GM23338 (cell line): ENCODE results near the gene ATP5IF1. TPM values are rescaled to one million over a fixed set of nuclear protein-coding genes. Genes with fewer than 3 reads are reported as not detected.

ENCODE experiments used
- ATAC-seq: fragments of 200-7000 bp; cut with Tn5 transposase; 3 replicates; pipeline ENCODE4 v1.9.1; 2020
- DNase-seq: peaks from one replicate; pipeline ENCODE4 v3.0.0-alpha.2; 2015; ENCODE audit warnings: low spot score
- H2AFZ ChIP-seq: fragments of 200-600 bp; sonication (generic); 2 replicates; pipeline ENCODE4 v1.8.0; 2016; ENCODE audit warnings: antibody characterized with exemption, mild to moderate bottlenecking, moderate library complexity
- H3F3A ChIP-seq: fragments of 200-600 bp; sonication (generic); replicated peaks from 2 replicates; pipeline ENCODE4 v1.8.0; 2017; ENCODE audit warnings: antibody characterized with exemption, mixed run types, low read depth
- H3K27ac ChIP-seq: fragments of 200-600 bp; sonication (generic); 2 replicates; pipeline ENCODE4 v1.6.1; 2016; ENCODE audit warnings: low read depth
- H3K27me3 ChIP-seq: fragments of 200-600 bp; sonication (generic); 2 replicates; pipeline ENCODE4 v1.8.0; 2016; ENCODE audit warnings: mild to moderate bottlenecking, mixed run types, moderate library complexity; ENCODE audit not compliant: insufficient read depth
- H3K36me3 ChIP-seq: fragments of 200-600 bp; sonication (generic); 2 replicates; pipeline ENCODE4 v1.8.0; 2016; ENCODE audit warnings: mild to moderate bottlenecking; ENCODE audit not compliant: insufficient read depth
- H3K4me1 ChIP-seq: fragments of 200-600 bp; sonication (generic); 2 replicates; pipeline ENCODE4 v1.8.0; 2016; ENCODE audit warnings: mild to moderate bottlenecking, moderate library complexity; ENCODE audit not compliant: insufficient read depth
- H3K4me2 ChIP-seq: fragments of 200-600 bp; sonication (generic); 2 replicates; pipeline ENCODE4 v1.7.1; 2017; ENCODE audit warnings: mixed run types
- H3K4me3 ChIP-seq: fragments of 200-600 bp; sonication (generic); 2 replicates; pipeline ENCODE4 v1.6.1; 2016; ENCODE audit warnings: mixed run types
- H3K79me2 ChIP-seq: fragments of 200-600 bp; sonication (generic); replicated peaks from 2 replicates; pipeline ENCODE4 v1.8.0; 2017; ENCODE audit warnings: mild to moderate bottlenecking; ENCODE audit not compliant: insufficient read depth
- H3K9me2 ChIP-seq: fragments of 200-600 bp; sonication (generic); 2 replicates; pipeline ENCODE4 v1.8.0; 2017; ENCODE audit not compliant: insufficient read depth
- H4K20me1 ChIP-seq: fragments of 200-600 bp; sonication (generic); replicated peaks from 2 replicates; pipeline ENCODE4 v1.8.0; 2017; ENCODE audit warnings: mild to moderate bottlenecking; ENCODE audit not compliant: insufficient read depth
- H3K27ac Mint-ChIP-seq: 2 replicates; pipeline ENCODE4 v1.8.0; 2020; ENCODE audit warnings: inconsistent platforms, mild to moderate bottlenecking, moderate library complexity, mixed read lengths
- H3K27me3 Mint-ChIP-seq: 3 replicates; pipeline ENCODE4 v1.8.0; 2022; ENCODE audit warnings: low read depth, mild to moderate bottlenecking, moderate library complexity, mixed read lengths, inconsistent platforms; ENCODE audit not compliant: insufficient read depth, poor library complexity
- H3K36me3 Mint-ChIP-seq: 3 replicates; pipeline ENCODE4 v1.8.0; 2021; ENCODE audit warnings: low read depth, mild to moderate bottlenecking, inconsistent platforms, moderate library complexity, mixed read lengths
- H3K4me1 Mint-ChIP-seq: 3 replicates; pipeline ENCODE4 v1.8.0; 2020; ENCODE audit warnings: mild to moderate bottlenecking, inconsistent platforms, mixed read lengths
- H3K4me3 Mint-ChIP-seq: 3 replicates; pipeline ENCODE4 v1.8.0; 2021; ENCODE audit warnings: moderate library complexity, mild to moderate bottlenecking, inconsistent platforms, mixed read lengths
- H3K9me3 Mint-ChIP-seq: 3 replicates; pipeline ENCODE4 v1.8.0; 2020; ENCODE audit warnings: moderate library complexity, mild to moderate bottlenecking, inconsistent platforms, mixed read lengths
- CREB1 ChIP-seq: fragments of 250-450 bp; sonication (Bioruptor Pico); IDR thresholded peaks from 2 replicates; pipeline ENCODE4 v1.5.0; 2020; ENCODE audit warnings: low read depth, mild to moderate bottlenecking, moderate library complexity
- CTCF ChIP-seq, 2 experiments: fragments of 200-600 bp in 1 of 2; sonication (generic) in 1 of 2; conservative IDR thresholded peaks; 2 replicates each; pipeline versions ENCODE4 v1.5.1 to v1.6.1; 2016 to 2017; ENCODE audit warnings: antibody characterized with exemption in 2 of 2, low read depth in 2 of 2, mild to moderate bottlenecking in 2 of 2, moderate library complexity in 1 of 2
- ETS1 ChIP-seq: IDR thresholded peaks from 2 replicates; pipeline ENCODE4 v1.6.1; 2016; ENCODE audit warnings: antibody characterized with exemption
- EZH2 ChIP-seq: fragments of 200-600 bp; sonication (generic); IDR thresholded peaks from one replicate; pipeline ENCODE4 v1.8.0; 2017; ENCODE audit warnings: antibody characterized with exemption, mild to moderate bottlenecking, low read depth; ENCODE audit not compliant: unreplicated experiment
- EZH2phosphoT487 ChIP-seq: fragments of 200-600 bp; sonication (generic); IDR thresholded peaks from one replicate; pipeline ENCODE4 v1.8.1; 2018; ENCODE audit warnings: antibody characterized with exemption; ENCODE audit not compliant: unreplicated experiment
- JUNB ChIP-seq: IDR thresholded peaks from one replicate; pipeline ENCODE4 v1.6.1; 2016; ENCODE audit warnings: antibody characterized with exemption; ENCODE audit not compliant: unreplicated experiment
- NANOG ChIP-seq: IDR thresholded peaks from 2 replicates; pipeline ENCODE4 v1.6.1; 2016; ENCODE audit warnings: antibody characterized with exemption, borderline replicate concordance
- POLR2AphosphoS5 ChIP-seq: IDR thresholded peaks from 2 replicates; pipeline ENCODE4 v1.6.1; 2016; ENCODE audit warnings: antibody characterized with exemption, low read depth
- REST ChIP-seq: IDR thresholded peaks from one replicate; pipeline ENCODE4 v1.6.1; 2018; ENCODE audit warnings: antibody characterized with exemption; ENCODE audit not compliant: unreplicated experiment
- STAT1 ChIP-seq: IDR thresholded peaks from one replicate; pipeline ENCODE4 v1.6.1; 2016; ENCODE audit warnings: antibody characterized with exemption; ENCODE audit not compliant: unreplicated experiment
- ZNF114 ChIP-seq: fragments of 250-450 bp; sonication (Bioruptor Pico); IDR thresholded peaks from 2 replicates; pipeline ENCODE4 v1.5.0; 2020; ENCODE audit warnings: mild to moderate bottlenecking, moderate library complexity
- polyA plus RNA-seq: library from polyadenylated mRNA; unstranded; fragments of >200 nt; fragmentation: Nextera tagmentation; extraction: Ambion mirVana; gene quantifications from 2 replicates; pipeline ENCODE4 v1.2.1, GENCODE V29; 2016
- total RNA-seq: library from RNA; depleted of rRNA; stranded (reverse); fragments of >200 nt; shearing (Covaris generic); gene quantifications from 2 replicates; pipeline ENCODE4 v1.2.3, GENCODE V29; 2014

Gene ATP5IF1
- total and polyA plus RNA-seq, 2 experiments from 2014 or later = 230 to 1,325 TPM

- no peak for TF ChIP-seq ETS1
- no peak for TF ChIP-seq REST
- no peak for TF ChIP-seq NANOG
- no peak for TF ChIP-seq EZH2phosphoT487
- no peak for TF ChIP-seq ZNF114 (CRISPR knock-in tag)
- TF ChIP-seq JUNB = no peak
- TF ChIP-seq EZH2 = no peak
- no peak for TF ChIP-seq CREB1 (CRISPR knock-in tag)
- Histone ChIP-seq H3K4me3 (no peak overlapping the region), H4K20me1 (peaks cover 7% of the 10 kb centered on the region), H3K27ac (no peak overlapping the region), H3K4me2 (no peak overlapping the region), H3K36me3 (no peaks in the 10 kb centered on the region), H3K79me2 (peaks cover 13% of the 10 kb centered on the region), H3K27me3 (no peaks in the 10 kb centered on the region), H2AFZ (no peak overlapping the region), H3K9me2 (no peaks in the 10 kb centered on the region), H3K4me1 (peaks cover 12% of the 10 kb centered on the region), H3F3A (peaks cover 7% of the 10 kb centered on the region; the same call in 1 of the 2 replicates)
- ATAC-seq = no peak
- Mint-ChIP-seq H3K27me3 (peaks cover 7% of the 10 kb centered on the region), H3K36me3 (peaks cover 8% of the 10 kb centered on the region), H3K27ac (no peak overlapping the region), H3K9me3 (no peaks in the 10 kb centered on the region; the same call in 2 of the 3 replicates), H3K4me1 (peaks cover 15% of the 10 kb centered on the region), H3K4me3 (no peak overlapping the region; the same call in 2 of the 3 replicates)
- no peak for DNase-seq
Observed at GRCh38 chr1:28256197-28256827, 20.4 kb downstream of the ATP5IF1 start.

- no peaks in the 10 kb centered on the region for H3K9me2 ChIP-seq
- H3F3A ChIP-seq = peaks cover 7% of the 10 kb centered on the region; the same call in 1 of the 2 replicates
- H2AFZ ChIP-seq = no peak overlapping the region
- Mint-ChIP-seq H3K36me3 (peaks cover 16% of the 10 kb centered on the region), H3K4me3 (peak overlapping the region; percentile 80; the same call in 1 of the 3 replicates), H3K27ac (no peak overlapping the region), H3K27me3 (peaks cover 11% of the 10 kb centered on the region), H3K9me3 (no peaks in the 10 kb centered on the region; the same call in 2 of the 3 replicates), H3K4me1 (peaks cover 18% of the 10 kb centered on the region)
- ATAC-seq (no peak), DNase-seq (no peak)
- H4K20me1 ChIP-seq = peaks cover 19% of the 10 kb centered on the region
- peaks cover 26% of the 10 kb centered on the region for H3K4me1 ChIP-seq
- no peaks in the 10 kb centered on the region for H3K27me3 ChIP-seq
- H3K4me3 ChIP-seq = no peak overlapping the region
- H3K79me2 ChIP-seq = peaks cover 27% of the 10 kb centered on the region
- no peaks in the 10 kb centered on the region for H3K36me3 ChIP-seq
- no peak overlapping the region for H3K4me2 ChIP-seq
- H3K27ac ChIP-seq = no peak overlapping the region
- TF ChIP-seq POLR2AphosphoS5 (no peak), STAT1 (no peak), JUNB (no peak), CTCF (conservative IDR thresholded peaks at IDR 0.05; ENCODE audit: low read depth in 2 of 2) (no peak), EZH2 (no peak), NANOG (no peak)
Observed at GRCh38 chr1:28257736-28258135, 21.8 kb downstream of the ATP5IF1 start.
